Esophagus mucosa (tissue), 1 donor: ENCODE results near the gene BEND5. TPM values are rescaled to one million over a fixed set of nuclear protein-coding genes. Genes with fewer than 3 reads are reported as not detected.

ENCODE experiments used
- ATAC-seq: fragments of 200-7000 bp; cut with Tn5 transposase; one replicate; pipeline ENCODE4 v1.9.1; 2020
- total RNA-seq: library from RNA; stranded (reverse); gene quantifications from one replicate; pipeline ENCODE4 v1.2.4, GENCODE V29; 2023
- donor health status: DM: yes; HTN: yes; CAD: no.

BEND5 gene
- 0.24 TPM for total RNA-seq

GRCh38 chr1:48776393-48777218 lies at the start of gene BEND5:
Gene BEND5 (minus strand): TSS chr1:48776891. CDS start chr1:48776831, 60 bp downstream.
- ATAC-seq: peak; percentile 62

GRCh38 chr1:48823168-48823567 lies 46.5 kb upstream of the BEND5 start:
- no peak for ATAC-seq

- no peak for ATAC-seq
These were observed 43.8 kb upstream of the BEND5 start for GRCh38 chr1:48820491-48820890.

- ATAC-seq: peak; percentile 68
These were observed 40.9 kb upstream of the BEND5 start for GRCh38 chr1:48817505-48818114.

- ATAC-seq: no peak
These were observed 34.0 kb upstream of the BEND5 start for GRCh38 chr1:48810740-48811139.

GRCh38 chr1:48808496-48808895 lies 31.8 kb upstream of the BEND5 start:
- ATAC-seq: no peak

- ATAC-seq: no peak
These were observed 31.0 kb upstream of the BEND5 start for GRCh38 chr1:48807554-48808260.

- no peak for ATAC-seq
These were observed 26.8 kb upstream of the BEND5 start for GRCh38 chr1:48803474-48803873.

GRCh38 chr1:48794816-48795215 lies 18.1 kb upstream of the BEND5 start:
- ATAC-seq: no peak

- ATAC-seq: peak; percentile 60
These were observed 17.2 kb upstream of the BEND5 start for GRCh38 chr1:48793863-48794262.

GRCh38 chr1:48792961-48793360 lies 16.3 kb upstream of the BEND5 start:
- no peak for ATAC-seq

GRCh38 chr1:48790397-48790796 lies 13.7 kb upstream of the BEND5 start:
- ATAC-seq: no peak

- ATAC-seq: no peak
These were observed 13.2 kb upstream of the BEND5 start for GRCh38 chr1:48789903-48790302.

GRCh38 chr1:48785869-48786268 lies 9.2 kb upstream of the BEND5 start:
- no peak for ATAC-seq

GRCh38 chr1:48784301-48784700 lies 7.6 kb upstream of the BEND5 start:
- no peak for ATAC-seq

- no peak for ATAC-seq
These were observed 666 bp upstream of the BEND5 start for GRCh38 chr1:48777219-48777895.

GRCh38 chr1:48775831-48776392 lies 779 bp downstream of the BEND5 start:
- ATAC-seq: no peak

GRCh38 chr1:48773133-48773532 lies 3.6 kb downstream of the BEND5 start:
- ATAC-seq: no peak

- no peak for ATAC-seq
These were observed 4.5 kb downstream of the BEND5 start for GRCh38 chr1:48772211-48772610.

GRCh38 chr1:48771561-48771960 lies 5.1 kb downstream of the BEND5 start:
- no peak for ATAC-seq

- ATAC-seq: no peak
These were observed 8.6 kb downstream of the BEND5 start for GRCh38 chr1:48767975-48768510.

- no peak for ATAC-seq
These were observed 11.4 kb downstream of the BEND5 start for GRCh38 chr1:48765335-48765734.
